ENCODE results near the gene MYBL2.

Gene MYBL2

DNA sequence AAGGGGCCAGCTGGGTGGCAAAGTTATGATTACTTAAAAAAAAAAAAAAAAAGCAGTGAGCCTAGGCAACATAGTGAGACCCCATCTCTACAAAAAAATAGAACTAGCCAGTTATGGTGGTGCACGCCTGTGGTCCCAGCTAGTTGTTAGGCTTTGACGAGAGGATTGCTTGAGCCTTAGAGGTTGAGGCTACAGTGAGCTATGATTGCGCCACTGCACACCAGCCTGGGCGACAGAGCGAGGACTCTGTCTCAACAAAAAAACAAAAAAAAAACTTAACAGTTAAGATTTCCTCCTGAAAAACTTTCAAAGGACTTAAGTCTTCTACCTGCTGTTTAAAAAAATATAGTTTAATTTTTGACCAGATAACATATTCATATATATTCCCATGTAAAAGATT, 57.5 kb downstream of the MYBL2 start:
- DNase-seq: no peak

- DNase-seq: no peak
Measured at GRCh38 chr20:43725666-43726065, 58.8 kb downstream of the MYBL2 start.

- DNase-seq: no peak
Measured at GRCh38 chr20:43726333-43726732, 59.4 kb downstream of the MYBL2 start.

GRCh38 chr20:43726811-43727338, 60.0 kb downstream of the MYBL2 start, which contains the start of gene GTSF1L:
TSS of gene GTSF1L (minus strand) at chr20:43727002. CDS start at chr20:43726694, 308 bp downstream.
- no peak for DNase-seq

DNA sequence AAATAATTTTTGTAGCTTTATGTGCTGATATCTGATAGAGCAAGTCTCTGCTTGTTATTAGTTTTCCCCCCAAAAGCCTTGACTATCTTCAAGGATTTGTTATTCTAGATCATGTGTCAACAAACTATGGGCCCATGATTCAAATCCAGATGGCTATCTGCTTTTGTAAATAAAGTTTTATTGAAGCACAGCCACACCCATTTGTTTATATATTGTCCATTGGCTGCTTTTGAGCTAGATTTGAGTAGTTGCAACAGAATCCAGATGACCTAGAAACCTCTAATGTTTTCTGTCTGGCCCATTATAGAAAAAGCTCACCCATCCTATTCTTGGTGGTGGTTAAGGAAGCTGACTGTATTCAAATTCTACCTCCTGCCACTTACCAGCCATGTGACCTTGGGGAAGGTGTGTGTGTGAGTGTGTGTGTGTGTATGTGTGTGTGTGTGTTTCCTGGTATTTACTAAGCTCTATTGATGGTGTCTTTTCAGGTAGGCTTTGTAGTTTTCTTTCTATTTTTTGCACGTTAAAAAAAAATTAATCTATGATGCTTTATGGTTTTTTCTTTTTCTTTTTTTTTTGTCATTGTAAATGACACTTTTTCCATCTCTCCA, 61.2 kb downstream of the MYBL2 start:
- no peak for DNase-seq

GRCh38 chr20:43728686-43729255, 61.9 kb downstream of the MYBL2 start:
- DNase-seq: no peak

DNA sequence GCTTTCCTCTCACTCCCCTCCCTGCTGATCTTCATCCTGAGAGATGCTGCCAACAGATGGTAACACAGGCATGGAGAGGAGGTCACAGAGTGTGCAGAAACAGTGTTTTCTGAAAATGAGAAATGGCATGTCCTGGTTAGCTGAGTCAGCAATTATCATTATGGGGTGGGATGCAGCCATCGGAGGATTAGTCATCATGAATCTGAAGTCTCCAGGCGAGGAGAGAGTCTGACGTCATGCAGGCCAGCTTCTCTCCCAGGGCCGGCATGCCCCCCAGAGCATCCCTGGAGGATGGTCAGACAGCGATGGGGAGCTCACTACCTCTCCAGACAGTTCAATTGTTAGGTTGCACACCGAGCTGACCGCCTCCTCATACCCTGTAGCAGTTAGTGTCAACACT, 64.6 kb downstream of the MYBL2 start:
- no peak for DNase-seq

DNA sequence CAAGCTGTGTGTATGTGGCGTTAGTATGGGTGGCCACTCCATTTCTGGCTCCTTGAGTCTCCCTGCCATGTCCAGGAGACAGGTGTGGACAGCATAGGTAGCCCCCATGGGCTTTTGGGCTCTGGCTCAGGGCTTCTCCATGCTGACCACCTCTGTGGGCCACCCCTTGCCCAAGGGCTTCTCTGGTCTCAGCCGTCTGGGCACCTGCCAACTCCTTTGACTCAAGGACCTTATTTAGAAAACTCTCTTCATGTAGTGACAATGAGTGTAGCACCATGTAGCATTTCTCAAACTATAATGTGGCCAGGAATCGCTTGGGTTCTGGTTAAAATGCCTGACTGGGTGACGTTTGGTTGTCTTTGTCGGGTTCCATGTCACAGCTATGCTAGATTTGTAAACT, 65.0 kb downstream of the MYBL2 start:
- DNase-seq: no peak

DNA sequence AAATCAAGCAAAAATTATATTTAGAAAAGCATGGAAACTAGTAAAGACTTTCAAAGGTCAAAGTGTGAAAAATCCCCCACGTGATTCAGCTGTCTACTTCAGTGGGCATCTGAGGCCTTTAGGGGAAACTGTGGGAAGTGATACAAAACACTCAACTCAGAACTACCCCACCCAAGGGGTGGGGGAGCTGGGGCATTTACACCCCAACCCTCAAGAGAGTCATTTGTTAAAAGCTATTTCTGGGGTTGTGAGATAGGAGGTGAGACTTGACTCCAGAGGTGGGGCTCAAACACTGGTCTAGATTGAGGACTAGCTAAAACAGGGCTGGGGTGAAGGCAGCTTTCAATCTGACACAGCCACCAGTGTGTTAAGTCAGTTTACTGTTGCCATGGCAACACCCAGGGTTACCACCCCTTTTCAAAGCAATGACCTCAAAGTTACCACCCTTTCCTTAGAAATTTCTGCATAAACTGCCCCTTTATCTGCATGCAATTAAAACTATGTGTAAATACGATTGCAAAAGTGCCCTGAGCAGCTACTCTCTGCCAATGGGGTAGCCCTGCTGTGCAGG, 69.8 kb downstream of the MYBL2 start:
- DNase-seq: no peak

DNA sequence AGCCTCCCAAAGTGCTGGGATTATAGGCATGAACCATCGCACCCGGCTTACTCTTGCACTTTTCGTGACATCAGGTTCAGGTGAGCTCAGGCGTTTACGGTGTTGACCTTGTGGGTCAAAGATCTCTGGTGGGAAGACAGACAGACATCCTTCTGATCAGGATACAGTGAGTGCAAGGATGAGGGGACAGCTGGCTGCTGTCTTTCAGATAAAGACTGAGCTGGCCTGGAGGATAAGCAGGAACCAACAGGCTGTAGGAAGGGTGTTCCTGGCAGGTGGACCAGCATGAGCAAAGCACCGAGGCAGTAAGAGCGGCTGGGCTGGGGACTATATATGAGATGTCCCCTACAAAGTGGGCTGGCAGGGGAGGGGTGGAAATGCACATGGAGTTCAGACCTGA, 71.0 kb downstream of the MYBL2 start:
- no peak for DNase-seq

DNA sequence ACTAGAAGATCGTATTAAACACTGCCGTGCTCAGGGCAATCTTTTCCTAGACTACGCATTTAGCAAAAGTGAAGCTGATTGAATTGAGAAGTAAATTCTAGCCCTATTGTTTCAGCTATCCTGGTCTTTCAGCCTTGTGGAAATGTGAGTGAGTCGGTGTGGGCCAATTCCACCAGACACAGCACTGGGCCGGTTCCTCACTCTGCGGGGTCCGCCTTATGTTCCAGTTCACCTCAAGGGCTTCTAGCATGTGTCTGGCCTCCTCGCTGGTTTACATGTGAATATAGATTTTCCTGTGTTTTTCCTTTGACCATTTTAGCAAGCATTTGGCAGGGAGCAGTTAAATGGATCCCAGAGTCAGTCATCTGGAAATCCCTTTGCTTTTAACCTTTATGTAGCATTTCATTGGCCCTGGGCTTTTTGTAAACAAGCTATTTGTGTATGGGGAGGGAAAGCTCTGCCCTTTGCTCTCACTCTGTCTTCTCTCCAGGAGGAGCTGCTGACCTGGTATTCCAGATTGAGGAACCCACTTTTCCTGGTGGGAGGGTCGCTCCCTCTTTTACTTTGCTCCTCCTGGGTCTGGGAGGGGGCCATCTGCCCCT, 72.3 kb downstream of the MYBL2 start:
- no peak for DNase-seq

- no peak for DNase-seq
Measured at GRCh38 chr20:43740642-43741041, 73.7 kb downstream of the MYBL2 start.

DNA sequence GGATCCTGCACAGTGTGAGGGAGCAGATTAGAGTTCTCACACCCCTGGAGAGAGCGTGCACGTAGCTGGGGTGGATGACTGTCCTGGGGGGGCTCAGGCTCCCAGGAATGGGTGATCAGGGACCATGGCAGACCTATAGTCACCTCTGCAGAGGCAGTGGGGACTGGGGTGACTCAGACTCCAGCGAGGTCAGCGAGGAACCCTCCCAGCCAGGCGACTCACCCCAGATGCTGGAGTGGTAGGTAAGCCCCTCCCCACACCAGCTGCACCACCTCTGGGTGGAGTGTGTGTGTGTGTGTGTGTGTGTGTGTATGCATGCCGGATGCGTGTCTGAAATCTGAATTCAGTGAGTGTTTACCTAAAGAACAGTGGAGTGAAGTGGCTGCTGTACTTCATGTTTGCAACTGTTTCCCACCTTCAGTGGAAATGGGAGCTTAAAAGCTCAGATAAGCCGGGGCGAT, 77.3 kb downstream of the MYBL2 start:
- no peak for DNase-seq

DNA sequence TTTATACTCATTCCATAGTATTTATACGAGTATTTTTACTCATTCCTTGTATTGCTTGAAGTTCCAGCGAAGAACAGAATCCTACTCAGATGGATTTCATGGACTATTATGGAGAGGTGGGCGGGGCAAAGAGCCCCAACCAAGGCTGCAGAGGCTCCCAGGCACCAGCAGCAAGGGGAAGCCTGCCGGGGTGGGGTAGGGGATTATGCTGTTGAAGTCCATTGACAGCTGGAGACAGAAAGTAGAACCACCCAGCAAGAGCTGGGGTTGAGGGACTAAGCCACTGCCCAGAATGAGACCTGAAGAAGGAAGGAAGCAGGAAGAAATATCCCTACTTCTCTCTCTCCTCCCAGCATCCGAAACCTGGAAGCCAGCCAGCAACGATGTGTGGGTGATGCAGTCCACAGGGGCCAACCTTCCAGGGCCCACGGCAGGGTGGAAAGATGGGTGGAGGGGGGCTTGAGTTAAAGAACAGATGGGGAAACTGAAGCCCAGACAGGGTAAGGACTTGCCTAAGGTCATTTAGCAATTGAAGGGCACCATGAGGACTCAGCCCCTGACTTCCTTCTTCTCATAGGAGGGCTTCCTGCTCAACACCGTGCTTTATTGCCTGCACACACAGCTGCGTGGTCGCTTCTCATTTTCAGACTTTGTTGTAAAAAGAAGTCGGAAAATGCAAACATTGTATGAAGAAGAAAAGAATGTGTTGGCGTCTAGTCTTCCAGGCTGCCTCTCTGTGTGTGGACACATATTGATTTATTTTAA, 78.2 kb downstream of the MYBL2 start:
- no peak for DNase-seq

DNA sequence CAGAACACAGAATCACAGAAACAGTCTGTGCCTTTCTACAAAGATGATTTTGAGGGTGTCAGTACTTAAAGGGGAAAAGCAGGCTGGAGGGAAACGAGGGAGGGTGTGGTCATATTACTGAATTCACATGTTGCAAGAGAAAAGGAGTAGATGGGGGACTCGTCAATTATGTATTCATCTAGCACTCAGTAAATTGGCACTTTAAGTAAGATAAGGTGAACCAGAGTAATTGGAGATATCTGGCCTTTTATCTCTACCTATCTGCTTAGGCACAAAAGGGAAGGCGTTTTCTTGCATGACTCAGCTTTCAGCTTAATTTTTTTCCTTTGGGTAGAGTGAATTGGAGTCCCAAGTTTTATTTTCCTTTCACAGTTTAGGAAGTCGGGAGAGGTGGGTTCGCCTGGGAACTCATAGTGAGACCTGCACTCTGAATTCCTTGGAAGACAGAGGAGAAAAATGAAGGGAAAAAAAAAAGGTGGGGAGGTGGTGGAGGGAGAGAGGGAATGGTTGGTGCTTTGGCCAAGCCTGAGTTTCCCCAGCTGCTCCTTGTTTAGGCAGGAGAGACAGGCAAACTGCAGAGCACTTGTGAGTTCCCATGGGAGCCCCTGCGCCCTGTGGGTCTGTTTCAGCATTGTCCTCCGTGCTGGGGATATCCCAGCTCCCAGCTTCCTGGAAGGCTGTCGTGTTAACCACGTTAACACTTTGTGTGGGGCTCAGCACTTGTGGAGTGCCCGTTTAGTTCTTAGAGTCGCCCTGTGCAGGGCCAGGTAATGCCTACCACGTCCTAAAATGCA, 79.6 kb downstream of the MYBL2 start:
- no peak for DNase-seq

GRCh38 chr20:43748274-43748673, 81.4 kb downstream of the MYBL2 start:
- DNase-seq: no peak

DNA sequence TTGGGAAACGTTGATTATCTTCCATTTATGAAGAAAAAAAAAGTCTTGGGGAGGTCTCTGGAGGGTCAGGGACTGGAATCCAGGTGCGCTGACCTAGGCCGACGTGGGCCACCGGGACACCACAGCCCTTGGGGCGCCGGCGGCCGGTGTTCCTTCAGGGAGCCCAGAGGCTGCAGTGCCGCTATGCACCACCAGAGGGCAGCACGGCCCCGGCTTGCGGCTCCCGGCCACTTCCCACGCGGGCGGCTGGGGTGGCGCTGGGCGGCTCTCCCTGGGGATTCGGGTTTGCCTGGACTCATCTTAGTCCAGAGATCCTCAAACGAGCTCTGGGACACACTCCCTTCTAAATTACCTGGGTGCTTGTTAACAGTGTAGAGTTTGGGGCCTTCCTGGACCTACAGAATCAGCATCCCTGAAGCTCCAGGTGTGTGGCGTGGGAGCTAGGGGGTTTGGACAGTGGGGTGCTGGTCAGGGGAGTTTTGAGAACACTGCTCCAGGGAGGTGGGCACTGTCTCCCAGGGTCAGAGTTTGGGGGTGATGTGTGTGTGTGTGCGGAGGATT, 82.9 kb downstream of the MYBL2 start:
- DNase-seq: no peak

- no peak for DNase-seq
Measured at GRCh38 chr20:43750774-43751166, 83.9 kb downstream of the MYBL2 start.

- no peak for DNase-seq
Measured at GRCh38 chr20:43751167-43752050, 84.5 kb downstream of the MYBL2 start.

DNA sequence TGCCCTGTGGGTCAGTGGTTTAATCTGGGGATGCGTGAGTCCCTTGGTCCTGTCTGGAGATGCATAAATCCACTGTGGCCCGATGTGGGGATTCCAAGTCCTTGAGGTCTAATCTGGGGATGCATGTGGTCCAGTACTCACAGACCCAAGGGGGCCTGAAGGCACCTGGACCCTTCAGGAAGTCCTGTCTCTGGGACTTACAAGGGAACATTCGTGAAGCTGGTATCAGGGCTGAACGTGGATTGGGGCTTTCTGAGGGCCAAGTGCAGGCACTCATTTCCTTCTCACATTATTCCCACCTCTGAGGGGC, 85.1 kb downstream of the MYBL2 start:
- no peak for DNase-seq
